GM18861 (cell line): Measurements from ENCODE around the gene NEUROD2.

Experiments
- ATAC-seq: cut with Tn5 transposase; IDR thresholded peaks from one replicate; pipeline ENCODE4 v1.9.1; 2021; ENCODE audit not compliant: unreplicated experiment

The NEUROD2 gene

GRCh38 chr17:39581759-39582085 lies 26.0 kb downstream of the NEUROD2 start:
- no peak for ATAC-seq

- no peak for ATAC-seq
Measured at GRCh38 chr17:39581071-39581758, 26.5 kb downstream of the NEUROD2 start.

- no peak for ATAC-seq
Measured at GRCh38 chr17:39580082-39580468, 27.6 kb downstream of the NEUROD2 start.

GRCh38 chr17:39579318-39580081 lies 28.2 kb downstream of the NEUROD2 start:
- ATAC-seq = no peak

GRCh38 chr17:39578272-39578671 lies 29.4 kb downstream of the NEUROD2 start:
- no peak for ATAC-seq

GRCh38 chr17:39576187-39576586 lies 31.5 kb downstream of the NEUROD2 start:
- no peak for ATAC-seq

- ATAC-seq = no peak
Measured at GRCh38 chr17:39573447-39574298, 34.0 kb downstream of the NEUROD2 start.

GRCh38 chr17:39572121-39572520 lies 35.6 kb downstream of the NEUROD2 start:
- no peak for ATAC-seq

GRCh38 chr17:39569126-39569525 lies 38.6 kb downstream of the NEUROD2 start:
- ATAC-seq = no peak

GRCh38 chr17:39568702-39569101 lies 39.0 kb downstream of the NEUROD2 start:
- no peak for ATAC-seq

- ATAC-seq = no peak
Measured at GRCh38 chr17:39566094-39566850, 41.4 kb downstream of the NEUROD2 start.

- no peak for ATAC-seq
Measured at GRCh38 chr17:39564211-39564848, 43.4 kb downstream of the NEUROD2 start.

- no peak for ATAC-seq
Measured at GRCh38 chr17:39563476-39563875, 44.2 kb downstream of the NEUROD2 start.

- ATAC-seq = no peak
Measured at GRCh38 chr17:39562976-39563375, 44.7 kb downstream of the NEUROD2 start.

GRCh38 chr17:39562395-39562794 lies 45.3 kb downstream of the NEUROD2 start:
- no peak for ATAC-seq

GRCh38 chr17:39556423-39556822 lies 51.3 kb downstream of the NEUROD2 start:
- ATAC-seq = no peak

GRCh38 chr17:39555368-39555767 lies 52.4 kb downstream of the NEUROD2 start:
- ATAC-seq = no peak
